NAMALWA (cell line): ENCODE results near the gene DOCK2.

ENCODE experiments used
- DNase-seq: peaks from one replicate; pipeline ENCODE4 v3.0.0-alpha.2; 2015; ENCODE audit warnings: low spot score

The DOCK2 gene

DNA sequence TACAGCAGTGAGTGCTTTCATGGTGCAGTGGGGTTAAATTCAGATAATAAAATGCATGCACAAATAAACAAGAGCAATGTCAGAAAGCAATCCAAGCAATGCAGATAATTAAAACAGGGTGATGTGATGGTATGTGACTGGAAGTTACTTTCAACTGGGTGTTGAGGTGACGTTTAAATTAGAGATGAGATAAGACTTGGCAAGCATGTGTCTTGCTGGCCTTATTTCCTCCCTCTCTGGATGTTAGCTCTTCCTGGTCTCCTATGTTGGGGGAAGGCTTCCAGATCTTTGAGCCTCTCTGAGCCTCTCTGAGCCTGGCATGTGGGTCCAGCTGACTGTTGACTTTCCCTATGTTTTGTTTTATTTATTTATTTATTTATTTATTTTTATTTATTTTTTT, 54.4 kb downstream of the DOCK2 start:
- no peak for DNase-seq

DNA sequence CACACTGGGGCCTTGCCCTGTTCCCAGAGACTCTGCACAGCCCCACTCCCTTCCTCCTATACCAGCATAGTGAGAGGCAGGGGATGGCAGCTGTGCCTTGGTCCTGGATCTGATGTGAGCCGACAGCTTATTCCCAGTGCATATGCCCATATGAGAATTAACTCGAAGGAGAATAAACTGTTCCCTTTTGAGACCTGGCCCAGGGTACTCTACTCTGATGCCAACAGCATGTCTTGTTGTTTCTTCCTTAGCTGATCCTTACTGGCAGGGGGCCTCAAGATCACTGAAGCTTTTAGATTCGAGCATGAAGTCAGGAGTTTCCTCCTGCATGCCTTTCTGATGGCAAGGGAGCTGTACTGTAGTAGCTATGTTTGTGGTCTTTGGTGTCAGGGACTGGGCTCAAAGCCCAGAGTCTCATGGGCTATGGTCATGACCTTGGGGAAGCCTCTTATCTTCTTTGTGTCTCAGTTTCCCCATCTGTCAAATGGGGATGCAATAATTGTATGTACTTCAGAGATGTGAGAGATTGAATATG, 57.1 kb downstream of the DOCK2 start:
- DNase-seq, result no peak

DNA sequence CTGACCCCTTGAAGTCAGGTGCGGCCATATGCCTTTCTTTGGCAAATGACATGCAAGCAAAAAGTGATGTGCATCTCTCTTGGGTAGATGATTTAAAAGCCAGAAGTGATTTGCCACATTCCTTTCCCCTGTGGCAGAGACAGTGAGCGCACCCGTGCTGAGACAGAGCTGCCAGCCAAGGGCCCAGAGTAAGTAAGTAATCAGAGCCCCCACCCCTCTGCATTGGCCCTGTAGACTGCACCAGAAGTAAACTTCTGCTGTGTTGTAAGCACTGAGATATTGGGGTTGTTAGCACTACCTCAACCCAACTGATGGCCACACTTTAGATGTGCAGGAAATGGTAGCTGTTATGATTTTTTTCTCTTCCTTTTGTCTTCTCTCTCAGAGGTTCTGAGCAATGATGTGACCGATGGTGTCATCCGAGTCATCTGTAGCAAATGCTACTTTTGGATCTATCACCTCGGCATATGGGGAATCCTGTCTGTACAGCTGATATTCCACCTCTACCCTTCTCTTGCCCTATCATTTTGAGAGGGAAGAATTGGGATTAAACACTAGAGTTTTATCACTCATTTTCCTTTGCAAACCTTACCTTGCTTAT, 58.0 kb downstream of the DOCK2 start:
- no peak for DNase-seq

DNA sequence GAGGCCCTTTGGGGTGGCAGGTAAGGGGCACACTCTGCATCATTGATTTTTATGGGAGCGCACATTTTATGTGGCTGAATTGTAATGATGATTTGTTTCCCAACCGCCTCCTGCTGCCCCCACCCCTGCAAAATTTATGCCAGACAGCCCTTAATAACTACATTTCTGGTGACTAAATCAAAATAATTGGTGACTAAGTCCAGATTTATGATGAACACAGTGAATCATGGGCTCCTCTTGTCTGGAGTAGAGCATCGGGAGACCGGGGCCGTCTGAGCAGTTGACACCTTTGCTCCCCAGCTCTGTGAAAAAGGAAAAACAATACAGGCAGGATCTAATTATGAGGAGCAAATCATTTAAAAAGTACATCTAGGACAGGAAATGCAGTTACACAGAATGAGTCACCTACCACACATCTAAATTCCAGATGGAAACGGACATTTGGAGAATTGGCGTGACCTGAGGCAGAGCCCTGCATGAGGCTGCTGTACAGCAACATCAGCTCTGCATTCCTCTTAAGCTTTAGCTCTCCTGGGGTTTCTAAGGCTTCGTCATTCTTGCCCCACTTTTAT, 58.9 kb downstream of the DOCK2 start:
- no peak for DNase-seq

DNA sequence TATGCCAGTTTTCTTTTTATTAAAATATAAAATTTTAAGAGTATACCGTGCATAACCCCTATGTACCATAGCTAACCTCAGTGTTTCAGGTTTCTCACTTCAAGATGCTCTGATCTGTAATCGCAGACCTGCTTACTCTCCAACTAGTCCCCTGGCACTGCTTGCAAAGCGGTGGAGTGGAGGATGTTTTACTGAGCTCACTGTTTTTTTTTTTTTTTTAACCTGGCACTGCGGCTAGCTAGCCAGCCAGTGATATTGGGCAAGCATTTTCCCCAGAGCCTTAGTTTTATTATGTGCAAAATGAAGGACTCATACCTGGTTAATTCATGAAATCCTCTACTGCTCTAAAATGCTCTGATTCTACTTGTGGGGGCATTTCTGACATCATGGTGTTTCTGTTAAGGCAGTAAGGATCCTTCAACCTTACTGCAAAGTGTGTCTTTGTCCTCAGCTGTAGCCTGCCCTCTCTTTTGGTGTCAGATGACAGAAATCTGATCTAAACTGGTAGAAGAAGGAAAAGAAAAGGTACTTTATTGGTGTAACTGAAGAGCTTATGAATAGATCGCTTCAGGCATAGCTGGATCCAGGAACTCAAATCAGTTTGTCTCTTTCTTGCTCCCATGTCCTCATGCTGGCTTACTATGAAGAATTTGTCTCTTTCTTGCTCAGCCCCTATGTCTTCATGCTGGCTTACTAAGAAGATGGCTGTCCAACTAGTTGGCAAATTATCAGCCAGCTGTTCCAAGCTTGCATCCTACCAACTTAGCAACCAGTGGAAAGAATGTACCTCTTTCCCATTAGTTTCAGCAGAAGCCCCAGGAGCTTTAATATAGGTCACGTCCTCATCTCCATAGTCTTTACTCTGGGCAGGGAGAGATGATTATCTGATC, 59.8 kb downstream of the DOCK2 start:
- DNase-seq, result no peak

DNA sequence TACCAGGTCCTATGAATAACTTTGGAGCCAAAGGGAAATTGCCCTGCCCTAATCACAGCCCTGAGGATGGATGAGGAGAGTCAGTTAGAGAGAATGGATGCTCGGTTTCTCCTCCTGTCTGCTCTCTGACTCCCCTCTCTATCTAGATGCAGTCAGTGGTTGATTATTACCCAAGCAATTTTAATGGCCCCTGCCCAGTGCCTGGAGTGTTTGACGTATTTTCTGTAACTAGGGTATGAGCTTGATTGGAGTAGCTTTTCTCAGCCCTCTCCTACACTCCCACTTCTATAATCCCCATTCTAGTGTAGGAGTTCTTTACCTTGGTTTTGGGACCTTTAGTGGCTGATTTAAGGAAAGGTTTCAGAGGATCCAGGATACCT, 60.4 kb downstream of the DOCK2 start:
- DNase-seq, result no peak

DNA sequence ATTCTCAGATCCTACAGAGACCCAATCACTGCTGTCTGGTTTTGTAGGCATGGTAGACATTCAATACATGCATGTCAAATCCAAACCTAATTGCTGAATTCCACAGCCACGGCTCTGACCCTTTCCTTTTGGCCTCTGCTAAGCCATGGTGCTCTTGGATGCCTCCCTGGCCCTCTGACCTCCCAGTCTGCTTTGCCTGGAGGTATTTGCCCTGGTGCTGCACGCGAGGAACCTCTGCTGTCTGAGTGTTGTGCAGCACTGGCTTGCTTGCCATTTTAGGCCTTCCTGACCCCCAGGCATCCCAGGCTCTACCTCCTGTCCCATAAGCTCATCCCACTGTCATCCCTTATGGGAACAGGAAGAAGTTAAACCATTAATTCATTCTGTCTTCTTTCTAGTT, 60.9 kb downstream of the DOCK2 start:
- DNase-seq, result no peak

DNA sequence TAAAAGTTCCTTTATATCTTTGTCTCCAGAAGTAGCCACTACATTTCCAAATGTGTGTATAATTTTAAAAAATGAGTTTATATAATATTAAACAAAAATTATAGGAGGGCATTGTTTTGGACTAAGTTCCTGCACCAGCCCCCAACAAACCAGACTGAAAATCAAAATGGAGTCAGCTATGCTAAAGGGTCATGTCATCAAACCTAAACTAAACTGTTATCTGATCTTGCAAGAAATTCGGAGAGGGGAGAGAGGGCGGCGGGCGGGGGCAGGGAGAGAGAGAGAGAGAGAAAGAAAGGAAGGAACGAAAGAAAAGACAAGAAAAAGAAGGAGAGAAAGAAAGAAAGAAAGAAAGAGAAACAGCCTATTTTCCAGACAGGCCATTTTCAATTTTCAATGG, 63.5 kb downstream of the DOCK2 start:
- DNase-seq, result no peak

DNA sequence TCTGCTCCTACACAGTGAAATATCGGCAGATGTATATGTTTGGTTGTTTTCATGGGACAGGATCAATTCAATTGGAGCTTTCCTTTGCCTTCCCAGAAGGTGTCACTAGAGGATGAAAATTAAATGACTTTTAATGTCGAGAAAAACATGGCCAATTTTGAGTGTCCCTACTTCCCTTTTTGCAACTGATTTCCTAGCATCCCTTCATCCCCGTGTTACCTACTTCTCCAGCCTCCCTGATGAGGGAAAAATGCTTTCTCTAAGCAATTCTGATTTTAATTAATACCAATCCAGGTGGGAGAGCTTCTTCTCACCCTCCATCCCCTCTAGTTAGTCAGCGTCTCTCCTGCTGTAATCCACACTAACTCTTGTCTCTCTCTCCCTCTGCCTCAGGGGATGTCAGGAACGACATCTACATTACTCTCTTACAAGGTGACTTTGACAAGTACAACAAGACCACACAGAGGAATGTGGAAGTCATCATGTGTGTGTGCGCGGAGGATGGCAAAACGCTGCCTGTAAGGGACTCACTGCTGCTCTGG, 64.9 kb downstream of the DOCK2 start:
- no peak for DNase-seq

DNA sequence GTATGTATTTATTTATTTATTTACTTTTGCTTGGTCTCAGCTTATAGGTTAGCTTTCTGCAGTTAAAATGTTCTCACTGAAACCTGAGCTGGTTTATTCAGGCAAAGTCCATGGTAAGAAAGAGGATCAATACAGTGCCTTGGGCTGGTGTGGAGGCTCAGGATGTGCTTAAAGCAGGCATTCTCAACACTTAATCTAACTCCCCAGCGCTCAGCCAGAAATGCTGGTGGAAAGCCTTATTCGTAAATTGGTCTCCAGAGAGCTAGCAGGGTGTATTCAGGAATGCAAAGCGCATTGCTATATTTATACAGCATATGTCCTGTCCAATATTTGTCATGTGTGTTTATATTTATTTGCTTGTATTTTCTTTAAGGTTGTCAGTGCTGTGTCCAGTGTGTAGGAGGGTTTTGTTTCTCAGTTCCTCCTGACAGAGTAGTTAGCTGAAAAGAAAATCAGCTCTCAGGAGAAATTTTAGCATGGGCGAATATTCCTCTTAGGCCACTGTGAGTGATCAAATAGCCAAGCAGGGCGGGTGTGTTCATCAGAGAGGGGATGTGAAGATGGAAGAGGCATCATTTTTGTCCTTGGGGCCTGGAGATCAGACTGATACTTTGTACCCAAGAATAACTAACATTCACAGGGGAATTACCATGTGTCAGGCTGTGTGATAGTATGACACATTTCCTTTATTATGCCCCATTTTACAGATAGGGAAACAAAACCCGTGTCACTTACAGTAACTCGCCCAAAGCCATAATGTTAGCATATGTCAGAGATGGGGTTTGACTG, 65.8 kb downstream of the DOCK2 start:
- DNase-seq, result no peak

DNA sequence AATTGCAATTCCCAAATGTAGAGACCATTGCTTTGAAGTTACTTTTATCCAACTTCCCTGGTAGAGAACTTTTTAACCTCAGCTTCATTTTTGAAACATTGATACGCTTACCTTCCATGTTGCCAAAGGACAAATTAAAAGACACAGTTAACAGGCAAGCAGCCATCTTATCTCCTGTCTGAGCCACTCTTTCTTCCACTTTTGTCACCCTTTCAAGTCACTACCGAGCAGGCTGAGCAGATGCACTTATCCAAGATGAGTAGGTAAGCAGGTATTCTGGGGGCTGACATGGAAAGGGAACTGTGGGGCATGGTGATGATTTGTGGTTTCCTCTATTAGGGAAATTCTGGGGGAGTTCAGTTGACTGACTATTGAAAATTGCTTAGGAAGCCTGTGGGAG, 66.7 kb downstream of the DOCK2 start:
- no peak for DNase-seq

DNA sequence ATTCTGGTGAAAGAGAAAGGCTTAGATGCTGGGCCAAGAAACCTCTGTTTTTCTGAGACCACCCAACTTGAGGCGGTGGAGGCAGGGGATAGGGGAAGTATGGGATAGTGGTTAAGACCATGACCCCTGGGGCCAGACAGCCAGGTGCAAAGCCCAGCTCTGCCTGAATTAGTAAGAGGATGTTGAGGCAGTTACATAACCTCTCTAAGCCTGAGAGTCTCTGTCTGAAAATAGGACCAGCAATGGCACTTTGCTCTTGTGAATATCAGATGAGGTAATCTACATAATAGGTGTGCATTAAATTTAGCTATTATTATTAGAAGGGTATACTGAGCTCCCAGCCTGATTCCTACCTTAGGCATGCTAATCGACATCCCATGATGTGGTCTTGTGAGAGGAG, 68.2 kb downstream of the DOCK2 start:
- DNase-seq, result peak; percentile 50

DNA sequence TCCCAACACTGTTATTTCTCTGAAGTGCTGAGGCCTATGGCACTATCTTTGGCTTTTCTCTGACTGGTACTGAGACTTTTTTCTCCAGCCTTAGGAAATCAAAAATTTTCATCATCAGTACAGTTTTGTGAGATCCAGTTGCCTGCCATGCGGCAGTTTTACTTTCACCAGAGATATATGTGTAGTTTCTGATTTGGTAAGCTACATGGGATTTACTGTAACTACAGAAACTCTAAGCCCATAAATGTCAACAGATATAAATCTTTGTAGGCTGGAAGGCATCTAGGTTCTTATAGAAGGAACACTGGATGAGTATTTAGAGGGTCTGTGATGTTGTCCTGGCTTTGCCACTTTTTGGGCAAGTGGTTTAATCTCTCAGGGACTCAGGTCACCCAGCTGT, 69.0 kb downstream of the DOCK2 start:
- DNase-seq, result no peak

DNA sequence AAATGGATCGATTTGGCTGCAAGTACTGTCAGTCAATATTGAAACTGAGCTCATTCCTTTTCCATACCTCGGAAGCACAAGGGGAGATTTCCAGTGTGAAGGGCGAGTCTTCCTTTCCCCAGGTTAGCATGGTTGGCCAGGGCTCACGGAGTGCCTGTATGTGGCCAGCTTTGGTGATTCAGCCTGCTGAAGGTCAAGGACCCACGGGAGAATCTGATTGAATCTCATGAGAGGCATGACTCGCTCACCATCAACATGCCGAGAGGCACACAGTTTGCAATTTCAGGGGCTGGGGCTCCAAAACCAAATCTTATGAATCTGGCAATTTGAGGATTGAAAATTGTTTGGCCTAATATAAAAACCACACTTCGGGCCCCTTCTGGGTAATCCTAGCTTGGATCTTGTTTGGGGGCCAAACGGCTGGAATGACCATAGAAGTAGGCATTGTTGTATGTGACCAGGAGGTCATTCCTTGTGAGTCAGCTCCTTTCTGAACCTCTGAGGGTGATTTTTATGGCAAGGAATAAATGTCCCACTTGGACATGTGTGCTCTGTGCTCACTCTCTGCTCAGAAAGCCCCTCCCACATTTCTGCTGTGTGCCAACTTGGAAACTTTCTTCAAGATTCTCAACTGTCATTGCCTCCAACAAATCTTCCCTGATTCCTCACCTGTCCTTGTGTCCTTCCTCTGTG, 69.8 kb downstream of the DOCK2 start:
- no peak for DNase-seq

DNA sequence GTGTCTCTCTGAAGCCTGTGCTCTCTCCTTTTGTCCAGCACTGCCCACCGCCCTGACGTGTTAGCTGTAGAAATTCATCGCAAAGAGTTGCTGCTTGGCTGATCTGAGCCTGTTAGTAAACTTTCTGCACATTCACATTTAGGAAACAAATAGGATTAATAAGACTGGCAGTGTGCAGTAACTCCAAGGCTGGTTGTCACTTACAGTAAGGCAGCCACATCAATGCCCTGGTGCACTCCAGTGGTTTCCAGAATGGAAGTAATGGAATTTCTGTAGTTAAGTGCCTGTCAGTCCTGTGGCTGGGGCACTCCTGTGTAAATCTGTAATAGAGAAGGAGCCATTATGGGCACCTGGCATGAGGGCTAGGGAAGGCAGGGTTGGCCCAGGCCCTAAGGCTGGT, 70.6 kb downstream of the DOCK2 start:
- no peak for DNase-seq

DNA sequence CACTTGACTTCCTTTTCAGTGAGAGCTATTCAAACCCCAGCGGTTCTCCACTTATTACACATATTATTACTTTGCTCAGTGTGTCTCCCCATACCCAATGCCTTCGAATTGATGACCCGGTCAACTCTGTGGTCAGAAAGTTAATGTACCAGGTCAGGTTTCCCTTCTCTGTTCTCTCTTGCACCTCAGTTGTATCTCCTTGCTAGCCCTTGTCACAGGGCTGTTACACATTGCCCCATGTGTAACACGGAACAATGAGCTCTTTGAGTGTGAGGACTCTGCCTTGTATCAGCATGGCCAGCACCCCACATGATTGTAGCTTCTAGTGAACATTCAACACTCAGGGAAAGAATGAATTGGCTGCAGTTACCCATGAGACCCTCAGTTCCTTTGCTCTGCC, 73.6 kb downstream of the DOCK2 start:
- no peak for DNase-seq

DNA sequence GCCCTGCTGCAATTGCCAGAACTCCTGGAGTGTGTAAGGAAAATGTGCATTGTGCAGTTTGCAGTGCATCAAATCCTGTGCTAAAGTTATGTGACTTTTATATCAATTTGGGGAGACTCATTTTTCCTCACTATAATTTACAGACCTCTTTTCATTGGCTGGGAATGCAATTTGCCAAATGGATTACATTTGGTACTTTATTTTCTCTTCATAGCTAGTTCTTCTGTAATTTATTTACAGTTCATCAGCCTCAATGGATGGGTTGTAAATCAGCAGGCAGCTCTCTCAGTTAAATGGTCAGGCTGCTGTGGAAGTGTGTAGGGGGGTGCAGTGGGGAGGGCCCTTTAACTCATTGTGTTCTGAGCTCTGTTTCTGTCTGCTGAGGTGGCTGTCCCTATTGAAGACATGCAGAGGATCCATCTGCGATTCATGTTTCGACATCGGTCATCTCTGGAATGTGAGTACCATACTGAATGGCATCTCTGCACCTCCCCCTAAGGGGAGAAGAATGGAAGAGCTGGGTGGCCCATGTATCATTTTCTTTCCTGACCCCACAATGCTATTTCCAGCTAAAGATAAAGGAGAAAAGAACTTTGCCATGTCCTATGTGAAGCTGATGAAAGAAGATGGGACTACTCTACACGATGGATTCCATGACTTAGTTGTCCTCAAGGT, 74.6 kb downstream of the DOCK2 start:
- no peak for DNase-seq

DNA sequence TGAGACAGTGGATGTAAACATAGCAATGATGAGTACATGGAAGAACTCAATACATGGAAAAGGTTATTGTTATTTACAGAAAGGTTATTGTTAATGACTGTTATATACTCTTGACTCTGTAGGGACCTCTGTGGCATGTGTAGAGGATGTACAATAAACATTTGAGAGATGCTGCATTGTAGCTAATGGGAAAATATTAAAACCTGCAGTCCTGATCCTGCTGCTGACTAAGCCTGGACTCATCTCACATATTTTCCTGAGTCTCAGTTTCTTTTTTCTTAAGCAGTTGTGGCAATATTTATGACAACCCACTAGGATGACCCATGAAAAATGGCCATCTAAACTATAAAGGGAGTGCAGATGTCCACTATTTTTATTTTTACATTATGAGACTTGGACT, 75.4 kb downstream of the DOCK2 start:
- no peak for DNase-seq

DNA sequence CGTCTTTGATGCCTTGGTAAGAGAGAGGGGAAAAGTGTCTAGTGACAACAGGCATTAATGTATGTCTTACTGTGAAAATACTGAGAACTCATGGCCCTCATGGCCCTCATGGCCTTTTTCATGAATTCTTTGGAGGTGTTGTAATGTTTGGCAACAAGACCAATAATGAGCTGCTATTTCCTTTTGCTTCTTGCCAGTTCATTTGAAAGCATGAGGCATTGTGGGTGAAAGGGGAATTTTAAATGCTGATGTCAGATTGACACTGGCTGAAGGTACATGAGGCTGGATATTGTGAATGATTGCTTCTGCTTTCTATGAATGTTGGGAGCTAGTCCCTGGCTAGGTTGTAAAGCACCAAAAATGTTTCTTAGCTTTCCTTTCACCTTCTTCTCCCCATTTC, 79.2 kb downstream of the DOCK2 start:
- no peak for DNase-seq

DNA sequence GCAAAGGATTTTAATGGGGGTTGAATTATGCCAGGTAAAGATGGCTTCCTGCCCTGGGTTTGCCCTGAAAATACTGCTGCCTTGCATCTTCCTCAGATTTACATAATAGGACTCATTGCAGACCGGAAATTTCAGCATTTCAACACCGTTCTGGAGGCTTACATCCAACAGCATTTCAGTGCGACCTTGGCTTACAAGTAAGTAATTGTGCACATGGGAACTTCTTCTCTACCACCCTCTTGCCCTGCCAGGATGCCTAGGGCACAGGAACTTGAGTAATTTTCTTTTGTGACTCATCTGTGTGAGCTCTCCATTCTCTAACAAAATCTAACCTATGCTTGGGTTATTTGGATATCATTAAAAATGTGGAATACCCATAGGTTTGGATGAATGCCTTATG, 80.2 kb downstream of the DOCK2 start:
- DNase-seq, result no peak
